Activated CD8-positive, alpha-beta memory T cell treated with anti-CD3 and anti-CD28 coated beads for 36 hours (primary cell): ENCODE results near the gene PIH1D2. TPM values are rescaled to one million over a fixed set of nuclear protein-coding genes. Genes with fewer than 3 reads are reported as not detected.

Source experiments
- CTCF ChIA-PET: fragments of 350-600 bp; sonication (Branson Sonifier 250); formaldehyde crosslinking; loops from one replicate; lab custom pipeline; 2021; ENCODE audit warnings: antibody characterized with exemption; lab: Charles Lee
- POLR2A ChIA-PET: fragments of 350-600 bp; sonication (Branson Sonifier 250); formaldehyde crosslinking; loops from one replicate; lab custom pipeline; 2021; ENCODE audit warnings: antibody characterized with exemption; lab: Charles Lee
- total RNA-seq, 2 experiments: library from RNA; stranded (reverse); gene quantifications; one replicate each; pipeline ENCODE4 v1.2.3, GENCODE V29; 2021

The PIH1D2 gene
- total RNA-seq, 2 experiments from 2014 or later, result 0.40 to 0.74 TPM

DNA sequence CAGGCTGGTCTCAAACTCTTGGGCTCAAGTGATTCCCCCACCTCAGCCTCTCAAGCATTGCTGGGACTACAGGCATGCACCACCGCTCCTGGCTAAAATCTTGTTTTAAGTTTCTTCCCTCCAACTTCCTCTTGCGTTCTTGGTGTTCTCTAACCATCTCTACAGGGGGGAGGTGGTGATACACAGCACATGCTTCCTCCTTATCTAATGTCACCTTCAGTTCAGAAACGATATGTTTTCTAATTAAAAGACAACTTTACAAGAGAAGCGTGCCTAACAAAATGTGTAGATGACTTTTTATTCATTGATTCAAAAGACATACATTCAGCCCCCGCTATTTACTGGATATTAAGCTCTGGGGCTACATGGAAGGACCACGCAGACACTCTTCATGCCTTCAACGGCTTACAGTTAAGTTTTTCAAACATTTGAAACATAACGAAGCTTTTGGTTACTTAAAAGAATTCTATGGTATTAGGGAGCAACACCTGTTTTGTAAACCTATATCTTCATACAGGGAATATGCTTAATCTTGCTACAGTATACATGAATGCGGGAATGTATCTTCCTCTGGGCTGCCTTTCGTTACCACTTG is 49.5 kb downstream of the PIH1D2 start:
- CTCF ChIA-PET, result interaction anchor here (1.5 kb wide), 1 partner anchor 93 kb away, joined by 4 read pairs; no protein-coding TSS in a partner anchor
- POLR2A ChIA-PET, result interaction anchor here (1.5 kb wide), 1 partner anchor 85 kb away, joined by 3 read pairs; no protein-coding TSS in a partner anchor

DNA sequence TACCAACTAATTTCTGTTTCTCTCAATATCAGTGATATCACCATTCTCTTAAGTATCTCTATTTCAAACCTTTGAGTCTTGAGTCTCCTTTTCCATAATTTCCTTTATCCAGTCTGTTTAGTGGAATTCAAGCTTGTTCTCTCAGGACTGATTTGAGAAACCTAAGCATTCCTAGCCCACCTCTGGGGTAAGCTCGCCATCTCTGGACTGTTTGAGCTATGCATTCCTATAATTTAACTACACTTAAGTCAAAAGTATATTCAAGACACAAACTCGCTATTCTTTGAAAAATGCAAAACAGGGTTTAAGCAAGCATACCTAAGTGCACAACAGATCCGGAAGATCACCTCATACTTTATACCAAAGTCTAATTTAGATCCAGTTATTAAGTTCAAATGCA is 50.7 kb downstream of the PIH1D2 start:
- ChIA-PET POLR2A (no interaction called here), CTCF (no interaction called here)

DNA sequence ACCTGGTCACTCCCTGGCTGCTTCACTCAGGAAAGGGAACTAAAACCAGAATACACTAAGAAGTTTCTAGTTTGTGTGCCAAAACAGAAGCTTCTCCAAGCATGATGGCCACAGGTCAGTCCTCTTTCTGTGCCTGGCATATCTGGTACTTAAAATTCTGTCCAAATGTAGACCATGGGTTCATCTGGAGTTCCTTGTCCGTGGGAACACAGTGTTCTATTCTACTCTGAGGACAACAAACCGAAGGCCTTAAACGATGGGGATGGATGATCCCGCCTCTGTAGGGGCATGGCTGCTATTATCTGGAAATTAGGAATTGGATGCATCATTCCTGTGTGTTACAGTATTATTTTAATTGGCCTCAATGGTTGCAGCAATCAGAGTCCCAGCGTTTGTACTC is 54.8 kb downstream of the PIH1D2 start:
- POLR2A ChIA-PET, result no interaction called here
- CTCF ChIA-PET, result no interaction called here

Other genes with a start within 250 kb of the PIH1D2 start
- 10 to 100 TPM; 38.7 to 40.9 TPM for gene ALG9, start 202.4 kb downstream of the PIH1D2 start, total RNA-seq
- 10 to 100 TPM; 11.8 to 11.9 TPM for gene FDXACB1, start 194.9 kb downstream of the PIH1D2 start, total RNA-seq
- 10 to 100 TPM; 36.9 to 41.4 TPM for gene CFAP68, start 194.5 kb downstream of the PIH1D2 start, total RNA-seq
- gene CRYAB, start 162.2 kb downstream of the PIH1D2 start, total RNA-seq, result not detected
- gene HSPB2, start 161.3 kb downstream of the PIH1D2 start, total RNA-seq, result not detected
- not detected for gene C11orf52, start 155.1 kb downstream of the PIH1D2 start, total RNA-seq
- gene DIXDC1, start 136.7 kb downstream of the PIH1D2 start, total RNA-seq, result 10 to 100 TPM; 17.0 to 17.4 TPM
- 10 to 100 TPM; 69.0 to 72.0 TPM for gene DLAT, start 48.6 kb downstream of the PIH1D2 start, total RNA-seq
- gene NKAPD1, start 282 bp upstream of the PIH1D2 start, total RNA-seq, result 10 to 100 TPM; 21.3 to 23.8 TPM
- gene TIMM8B, start 12.7 kb upstream of the PIH1D2 start, total RNA-seq, result 10 to 100 TPM; 66.6 to 69.4 TPM
- 100 to 1,000 TPM; 109 to 123 TPM for gene SDHD, start 12.9 kb upstream of the PIH1D2 start, total RNA-seq
- gene IL18, start 90.1 kb upstream of the PIH1D2 start, total RNA-seq, result not detected
- gene TEX12, start 93.4 kb upstream of the PIH1D2 start, total RNA-seq, result not detected
- under 1 TPM; 0.32 to 0.82 TPM for gene BCO2, start 101.5 kb upstream of the PIH1D2 start, total RNA-seq
- 10 to 100 TPM; 31.2 to 32.9 TPM for gene PTS, start 152.4 kb upstream of the PIH1D2 start, total RNA-seq
- not detected for gene PLET1, start 186.8 kb upstream of the PIH1D2 start, total RNA-seq